DMS 273 (cell line): ENCODE data around the gene NEU4.
A peak's percentile ranks its signal among the peaks of the same experiment; 100 is the strongest.
"Not testable (repeated sequence)": the region's sequence is repeated elsewhere in the genome, so short reads cannot be mapped to it uniquely, and the experiment has no call there.

Experiments used
- DNase-seq: peaks from one replicate; lab custom pipeline; 2025; ENCODE audit not compliant: unreplicated experiment; lab: John Stamatoyannopoulos, UW

The NEU4 gene

GRCh38 chr2:241811952-241812729, 3.1 kb downstream of the NEU4 start:
- no peak for DNase-seq

GRCh38 chr2:241812730-241813643, 4.0 kb downstream of the NEU4 start:
- peak; percentile 32 for DNase-seq

- DNase-seq = no peak
Observed at GRCh38 chr2:241813644-241814392, 4.8 kb downstream of the NEU4 start.

- DNase-seq = no peak
Observed at GRCh38 chr2:241814393-241814642, 5.3 kb downstream of the NEU4 start.

- no peak for DNase-seq
Observed at GRCh38 chr2:241814643-241815476, 5.9 kb downstream of the NEU4 start.

- no peak for DNase-seq
Observed at GRCh38 chr2:241815477-241816430, 6.8 kb downstream of the NEU4 start.

- DNase-seq = no peak
Observed at GRCh38 chr2:241816431-241817121, 7.6 kb downstream of the NEU4 start.

GRCh38 chr2:241817126-241817820, 8.3 kb downstream of the NEU4 start:
- DNase-seq = no peak

GRCh38 chr2:241817821-241818215, 8.8 kb downstream of the NEU4 start:
- DNase-seq = not testable (repeated sequence)

- no peak for DNase-seq
Observed at GRCh38 chr2:241818229-241818942, 9.4 kb downstream of the NEU4 start.

GRCh38 chr2:241818943-241819270, 9.9 kb downstream of the NEU4 start:
- DNase-seq = no peak

- not testable (repeated sequence) for DNase-seq
Observed at GRCh38 chr2:241819947-241820624, 11.1 kb downstream of the NEU4 start.

- no peak for DNase-seq
Observed at GRCh38 chr2:241820625-241821384, 11.8 kb downstream of the NEU4 start.

GRCh38 chr2:241821460-241822263, 12.7 kb downstream of the NEU4 start:
- no peak for DNase-seq

- no peak for DNase-seq
Observed at GRCh38 chr2:241822264-241822623, 13.3 kb downstream of the NEU4 start.
